GM12878 (cell line): Measurements from ENCODE around the gene SLC12A3. TPM values are rescaled to one million over a fixed set of nuclear protein-coding genes. Genes with fewer than 3 reads are reported as not detected.

ENCODE experiments used
- ATAC-seq: fragments of 200-7000 bp; cut with Tn5 transposase; 3 replicates; pipeline ENCODE4 v1.9.1; 2020; ENCODE audit warnings: mild to moderate bottlenecking, moderate library complexity
- BruUV-seq: library from RNA; stranded (reverse); fragments of 400-500 nt; replicated peaks from 2 replicates; lab custom pipeline; 2021; lab: Mats Ljungman, UMichigan
- CTCF ChIA-PET: fragments of 300-600 bp; sonication (Branson Sonifier 250); formaldehyde crosslinking; extraction: SDS; loops from one replicate; lab custom pipeline; 2021; ENCODE audit warnings: inconsistent platforms; lab: Yijun Ruan, JAX
- POLR2A ChIA-PET: fragments of 350-600 bp; formaldehyde crosslinking; extraction: SDS; loops from one replicate; lab custom pipeline; 2021; ENCODE audit warnings: inconsistent platforms; lab: Charles Lee
- RAD21 ChIA-PET: fragments of 300-600 bp; sonication (Branson Sonifier 250); formaldehyde crosslinking; loops from one replicate; lab custom pipeline; 2023; ENCODE audit warnings: antibody characterized with exemption; ENCODE audit not compliant: unreplicated experiment; lab: Charles Lee
- SMC1A ChIA-PET: fragments of 300-600 bp; sonication (Branson Sonifier 250); formaldehyde crosslinking; loops from one replicate; lab custom pipeline; 2023; ENCODE audit not compliant: unreplicated experiment, uncharacterized antibody; lab: Charles Lee
- DNase-seq: peaks from one replicate; pipeline ENCODE4 v3.0.0-alpha.2; 2011; ENCODE audit warnings: low read depth, low spot score
- FAIRE-seq: peaks from 3 replicates; lab custom pipeline; 2011; peaks lifted over from hg19 to GRCh38; lab: Jason Lieb, UNC
- H2AFZ ChIP-seq: 2 replicates; pipeline ENCODE4 v1.6.0; 2011; ENCODE audit warnings: low read depth, low read length, control low read depth; ENCODE audit not compliant: control insufficient read depth
- H3K27ac ChIP-seq: 2 replicates; pipeline ENCODE4 v1.5.1; 2011; ENCODE audit warnings: control low read depth; ENCODE audit not compliant: control insufficient read depth, insufficient read depth
- H3K27me3 ChIP-seq, 2 experiments: replicated peaks in 1 of 2; 2 replicates each; pipeline versions ENCODE4 v1.6.0 to v1.6.1; 2011; ENCODE audit warnings: low read length in 1 of 2; ENCODE audit not compliant: control insufficient read depth in 2 of 2, insufficient read depth in 2 of 2
- H3K36me3 ChIP-seq, 2 experiments: 2 replicates each; pipeline ENCODE4 v1.5.1; 2011; ENCODE audit warnings: low read length in 1 of 2; ENCODE audit not compliant: control insufficient read depth in 2 of 2, insufficient read depth in 2 of 2
- H3K4me1 ChIP-seq: 2 replicates; pipeline ENCODE4 v1.6.1; 2011; ENCODE audit warnings: mild to moderate bottlenecking, low read length, moderate library complexity, mixed read lengths; ENCODE audit not compliant: control insufficient read depth, insufficient read depth
- H3K4me2 ChIP-seq: 2 replicates; pipeline ENCODE4 v1.6.0; 2011; ENCODE audit warnings: control low read depth; ENCODE audit not compliant: control insufficient read depth, insufficient read depth
- H3K4me3 ChIP-seq: fragments of 200-600 bp; sonication (generic); 2 replicates; pipeline ENCODE4 v1.5.1; 2016
- H3K79me2 ChIP-seq: 2 replicates; pipeline ENCODE4 v1.6.0; 2011; ENCODE audit warnings: low read length; ENCODE audit not compliant: control insufficient read depth, insufficient read depth
- H3K9ac ChIP-seq: 2 replicates; pipeline ENCODE4 v1.8.0; 2011; ENCODE audit warnings: low read length, control low read depth, mixed read lengths; ENCODE audit not compliant: control insufficient read depth, insufficient read depth
- H3K9me3 ChIP-seq: replicated peaks from 3 replicates; pipeline ENCODE4 v1.5.1; 2011; ENCODE audit warnings: mild to moderate bottlenecking, low read length; ENCODE audit not compliant: control insufficient read depth, insufficient read depth
- H4K20me1 ChIP-seq: 2 replicates; pipeline ENCODE4 v1.6.0; 2011; ENCODE audit not compliant: control insufficient read depth, insufficient read depth
- CTCF ChIP-seq, 3 experiments: IDR thresholded peaks in 2 of 3; conservative IDR thresholded peaks in 1 of 3; 2 replicates each; pipeline ENCODE4 v1.5.1; 2011; ENCODE audit warnings: low read depth in 3 of 3, low read length in 3 of 3, mild to moderate bottlenecking in 3 of 3, control low read depth in 2 of 3, moderate library complexity in 2 of 3, inconsistent platforms in 1 of 3, mixed read lengths in 1 of 3; ENCODE audit not compliant: control insufficient read depth in 2 of 3, insufficient read depth in 1 of 3; ENCODE audit errors: extremely low read depth in 1 of 3
- KLF5 ChIP-seq: fragments of 450-650 bp; IDR thresholded peaks from 2 replicates; pipeline ENCODE4 v1.6.1; 2014; ENCODE audit warnings: mild to moderate bottlenecking; ENCODE audit not compliant: partially characterized antibody
- NFIC ChIP-seq: IDR thresholded peaks from 2 replicates; pipeline ENCODE4 v1.6.1; 2012; ENCODE audit warnings: low read depth, mild to moderate bottlenecking, inconsistent platforms, low read length, moderate library complexity
- NR2F1 ChIP-seq: fragments of 450-650 bp; conservative IDR thresholded peaks from 2 replicates; pipeline ENCODE4 v1.6.1; 2017; ENCODE audit warnings: mild to moderate bottlenecking
- POLR2A ChIP-seq: IDR thresholded peaks from 2 replicates; pipeline ENCODE4 v1.6.1; 2011; ENCODE audit warnings: low read depth, mild to moderate bottlenecking, low read length
- WGBS: methylation state at CpG from one replicate; pipeline ENCODE4 v1.1.6; 2016; ENCODE audit warnings: low lambda C conversion rate; ENCODE audit not compliant: insufficient replicate concordance, insufficient coverage; ENCODE audit errors: missing lambda C conversion rate; 5-methylcytosine and 5-hydroxymethylcytosine counted together
- in situ Hi-C: fragments of 300-500 bp; cut with MboI; formaldehyde crosslinking; loops from 9 replicates; pipeline ENCODE4 v1.14.3; 2018; ENCODE audit warnings: mixed read lengths
- intact Hi-C: fragments of 100-400 bp; cut with micrococcal nuclease; formaldehyde crosslinking; loops from one replicate; pipeline ENCODE4 v1.14.2; 2022; ENCODE audit not compliant: unreplicated experiment
- polyA plus RNA-seq, 11 experiments: library from polyadenylated mRNA; depleted of rRNA in 4 of 11; unstranded in 6 of 11; stranded (reverse) in 5 of 11; fragments of >200 nt; fragmentation: Nextera tagmentation in 4 of 11; fragmentation: Illumina TruSeq in 1 of 11; extraction: Ambion mirVana in 4 of 11; extraction: Trizol in 1 of 11; gene quantifications; 1 replicate in 1 of 11; 2 replicates in 10 of 11; pipeline versions ENCODE4 v1.2.1 to v1.2.3, GENCODE V29; 2011 to 2016; ENCODE audit warnings: inconsistent platforms in 2 of 11, missing spikeins in 2 of 11, low read depth in 1 of 11
- total RNA-seq, 4 experiments: library from RNA; depleted of rRNA in 3 of 4; stranded (reverse); fragments of >200 nt in 3 of 4; fragmentation: Illumina TruSeq in 1 of 4; extraction: Trizol in 1 of 4; gene quantifications; 2 replicates each; pipeline versions ENCODE4 v1.2.1 to v1.2.3, GENCODE V29; 2013 to 2021

The SLC12A3 gene
- total and polyA plus RNA-seq, 10 of the 15 experiments (the other 5 are each of a cell fraction or from before 2014, with no cell fraction given) = 0.05 to 6.3 (median 3.1) TPM

DNA sequence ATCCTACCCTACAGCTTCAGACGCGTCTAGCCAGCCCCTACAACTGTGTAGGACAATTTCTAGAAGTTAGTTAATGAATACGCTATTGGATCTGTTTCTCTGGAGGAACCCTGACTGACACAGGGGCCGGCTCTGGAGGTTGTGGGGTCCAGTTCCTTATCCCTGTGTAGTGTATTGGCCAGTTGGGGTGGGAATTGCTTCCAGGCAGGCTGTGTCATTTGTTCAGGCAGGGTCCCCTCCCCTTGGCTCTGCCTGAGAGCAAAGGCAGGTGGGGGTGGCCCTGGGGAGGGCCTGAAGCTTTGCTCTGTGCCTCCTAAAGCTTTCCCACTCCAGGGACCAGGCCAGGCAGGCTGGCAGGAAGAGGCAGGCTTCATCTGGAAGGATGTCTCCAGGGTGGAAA is 85.0 kb downstream of the SLC12A3 start:
- ATAC-seq (no peak), DNase-seq (no peak), FAIRE-seq (no peak)
- H3K79me2 ChIP-seq = no peaks in the 10 kb centered on the region
- intact Hi-C loops (no loop called here), in situ Hi-C loops (loop anchor here (5.0 kb wide), 1 partner anchor 83 kb away; the partner anchor contains the start of gene SLC12A3)
- WGBS = 85% methylated on average over 4 of the region's 4 CpGs
- H3K4me3 ChIP-seq = no peak overlapping the region
- H3K36me3 ChIP-seq = peaks cover 0 to 3% of the 10 kb centered on the region in 2 experiments; a peak in 2 of 4 replicates
- CTCF ChIA-PET = interaction anchor here (0.9 to 6.3 kb wide), 15 partner anchors 8 to 157 kb away, joined by 3 to 247 read pairs (median 6); partner anchors contain the start of genes CETP and SLC12A3
- POLR2A ChIA-PET = interaction anchor here (0.5 to 2.7 kb wide), 7 partner anchors 13 to 172 kb away, joined by 3 to 19 read pairs (median 6); no protein-coding TSS in a partner anchor
- H3K9me3 ChIP-seq = no peaks in the 10 kb centered on the region
- H3K9ac ChIP-seq = no peak overlapping the region
- no peak overlapping the region for H3K27ac ChIP-seq
- no TSS peak for BruUV-seq
- H3K27me3 ChIP-seq = no peaks in the 10 kb centered on the region
- H3K4me2 ChIP-seq = no peak overlapping the region
- RAD21 ChIA-PET = interaction anchor here (1.0 to 6.8 kb wide), 10 partner anchors 9 to 217 kb away, joined by 3 to 126 read pairs (median 7); partner anchors contain the start of genes HERPUD1 and SLC12A3
- H2AFZ ChIP-seq = no peak overlapping the region
- SMC1A ChIA-PET = interaction anchor here (1.1 to 5.6 kb wide), 16 partner anchors 10 to 157 kb away, joined by 3 to 86 read pairs (median 6); partner anchors contain the start of gene SLC12A3
- peaks cover 21% of the 10 kb centered on the region for H3K4me1 ChIP-seq
- no peaks in the 10 kb centered on the region for H4K20me1 ChIP-seq
- TF ChIP-seq NR2F1 = no peak
- TF ChIP-seq CTCF (IDR thresholded peaks at IDR 0.05 in 2 of 3, conservative IDR thresholded peaks at IDR 0.05 in 1 of 3; ENCODE audit: control insufficient read depth in 2 of 3, extremely low read depth in 1 of 3, insufficient read depth in 1 of 3, low read depth in 3 of 3, low read length in 3 of 3) = no peak
- TF ChIP-seq KLF5 = no peak
- TF ChIP-seq NFIC = no peak
- no peak for TF ChIP-seq POLR2A
